ENCODE results near the gene RFXAP.

The RFXAP gene

DNA sequence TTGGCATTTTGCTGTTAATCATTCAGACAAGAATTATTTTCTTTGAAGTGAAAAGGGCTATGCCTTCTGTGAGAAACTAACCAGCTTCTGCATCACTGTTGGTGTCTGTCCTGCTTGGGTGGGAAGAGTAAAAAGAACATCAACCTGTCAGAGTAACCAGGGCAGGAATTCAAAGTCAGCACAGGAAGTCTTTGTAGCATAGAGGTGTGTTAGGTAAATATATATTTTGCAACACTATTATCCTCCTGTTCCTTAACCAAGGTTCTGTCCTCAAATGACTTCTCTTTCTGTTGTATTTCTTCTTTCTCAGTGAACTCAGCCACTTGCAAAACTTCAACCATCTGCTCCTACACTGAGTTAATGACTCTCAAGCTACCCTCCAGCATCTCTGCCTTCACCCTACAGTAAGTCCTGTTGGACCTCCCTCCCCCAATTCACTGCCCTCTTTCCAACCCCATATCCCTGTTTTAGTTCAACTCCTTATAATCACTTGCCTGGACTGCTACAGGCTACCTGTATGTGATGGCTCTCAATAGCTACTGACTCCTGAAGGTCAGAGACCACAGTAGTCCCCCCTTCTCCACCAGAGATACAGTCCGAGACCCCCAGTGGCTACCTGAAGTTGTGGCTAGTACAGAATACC lies 51.1 kb downstream of the RFXAP start:
- DNase-seq, result no peak

DNA sequence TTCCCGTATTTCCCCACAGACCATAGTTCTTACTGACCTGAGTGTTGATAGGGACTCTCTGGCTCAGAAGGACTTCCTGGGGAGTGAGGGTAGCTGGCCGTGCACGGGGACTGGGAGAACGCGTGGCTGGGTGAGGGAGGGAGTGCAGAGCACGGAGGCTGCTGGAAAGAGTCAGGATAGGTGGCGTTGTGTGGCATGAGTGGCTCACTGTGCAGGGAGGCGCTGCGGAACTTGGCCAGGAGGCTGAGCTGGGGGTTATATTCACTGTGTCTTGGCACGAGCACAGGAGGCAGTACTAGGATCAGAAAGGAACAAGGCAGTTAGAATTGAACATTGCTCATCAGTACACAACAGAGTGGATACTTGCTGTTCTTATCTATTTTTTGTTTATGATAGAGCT lies 53.6 kb downstream of the RFXAP start:
- DNase-seq, result no peak

DNA sequence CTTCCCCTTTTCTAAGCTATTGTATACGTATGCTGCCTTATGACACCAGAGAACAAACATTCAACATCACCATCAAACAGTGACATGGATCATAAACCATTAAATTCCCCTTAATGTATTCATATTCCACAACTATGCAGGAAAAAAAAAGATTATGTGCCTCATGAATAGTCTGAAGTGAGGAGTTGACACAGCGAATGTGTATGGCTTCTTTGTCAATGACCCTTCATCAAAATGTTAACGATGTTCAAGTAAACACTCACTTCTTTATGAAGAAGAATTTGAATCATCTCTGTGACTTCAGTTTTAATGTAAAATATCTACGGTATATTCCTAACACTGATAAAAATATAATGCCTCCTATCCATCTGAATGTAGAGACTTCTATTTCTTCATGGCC lies 56.4 kb downstream of the RFXAP start:
- DNase-seq, result no peak

DNA sequence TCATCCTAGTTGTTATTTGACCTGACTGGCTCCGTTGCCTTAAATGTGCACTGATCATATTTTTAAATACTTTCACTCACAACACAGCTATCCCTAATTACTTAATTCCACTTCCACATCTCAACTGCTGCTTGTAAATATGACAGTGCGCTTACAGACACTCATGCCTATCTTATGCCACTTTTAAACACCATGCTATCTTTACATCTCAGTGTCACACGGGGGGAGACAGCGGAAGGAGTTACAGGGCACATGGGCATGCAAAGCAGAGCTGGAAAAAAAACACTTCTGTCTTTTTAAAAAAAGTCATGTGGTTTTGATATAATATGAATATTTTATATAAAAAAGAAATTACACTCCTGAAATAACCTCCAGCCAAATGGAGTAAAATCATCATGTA lies 56.9 kb downstream of the RFXAP start:
- DNase-seq, result no peak
